Upper lobe of right lung (tissue), 1 donor: Measurements from ENCODE around the gene ALS2. TPM values are rescaled to one million over a fixed set of nuclear protein-coding genes. Genes with fewer than 3 reads are reported as not detected.

ENCODE experiments used
- ATAC-seq: fragments of 200-7000 bp; cut with Tn5 transposase; one replicate; pipeline ENCODE4 v1.9.1; 2020; ENCODE audit warnings: mild to moderate bottlenecking, moderate library complexity
- DNase-seq: peaks from one replicate; pipeline ENCODE4 v3.0.0-alpha.2; 2020
- H3K27ac ChIP-seq: fragments of 200-600 bp; one replicate; pipeline ENCODE4 v1.8.0; 2022
- H3K27me3 ChIP-seq: fragments of 200-600 bp; one replicate; pipeline ENCODE4 v1.8.0; 2022; ENCODE audit warnings: mild to moderate bottlenecking
- H3K36me3 ChIP-seq: fragments of 200-600 bp; one replicate; pipeline ENCODE4 v1.8.0; 2022
- H3K4me1 ChIP-seq: fragments of 200-600 bp; one replicate; pipeline ENCODE4 v1.8.0; 2022
- H3K4me3 ChIP-seq: fragments of 200-600 bp; one replicate; pipeline ENCODE4 v1.8.0; 2022; ENCODE audit warnings: mild to moderate bottlenecking
- H3K9me3 ChIP-seq: fragments of 200-600 bp; one replicate; pipeline ENCODE4 v1.8.0; 2022
- CTCF ChIP-seq: fragments of 200-600 bp; IDR thresholded peaks from one replicate; pipeline ENCODE4 v1.8.0; 2022; ENCODE audit warnings: antibody characterized with exemption
- intact Hi-C: fragments of 100-400 bp; cut with DNase I; formaldehyde crosslinking; loops from one replicate; pipeline ENCODE4 v1.11.0; 2022
- long read RNA-seq: library from polyadenylated mRNA; unstranded; transcript quantifications from one replicate; pipeline ENCODE4 v2.0.0, GENCODE V29; 2021
- total RNA-seq: library from RNA; stranded (reverse); fragmentation: NEBNext Ultra II Directional; extraction: Animal tissue kit (Norgen Biotek cat#: 25700); gene quantifications from one replicate; pipeline ENCODE4 v1.2.1, GENCODE V29; 2021
- donor health status: DM: no; HTN: yes; CAD: no; lungs with severe emphysema.

Gene ALS2
- total RNA-seq, result 26.2 TPM
- long read RNA-seq, full-length matches to known transcripts, result 9 of 14 reads
- long read RNA-seq, partial matches to known transcripts, result 2 of 14 reads
- long read RNA-seq, other reads (novel, unspliced or antisense), result 3 of 14 reads

GRCh38 chr2:201780674-201781493, at the start of gene ALS2:
TSS of gene ALS2 (minus strand) at chr2:201780933. CDS start at chr2:201768885, 12,048 bp downstream.
- H3K4me3 ChIP-seq, result peak within 1 kb of the TSS; percentile 91
- intact Hi-C loops, result no loop called here
- TF ChIP-seq CTCF, result no peak
- H3K27me3 ChIP-seq, result no peaks in the 10 kb centered on the region
- H3K36me3 ChIP-seq, result no peaks in the 10 kb centered on the region
- peak within 1 kb of the TSS; percentile 92 for H3K27ac ChIP-seq
- peak; percentile 97 for ATAC-seq
- H3K9me3 ChIP-seq, result no peaks in the 10 kb centered on the region
- H3K4me1 ChIP-seq, result peaks cover 8% of the 10 kb centered on the region
- peak; percentile 99 for DNase-seq

- H3K27ac ChIP-seq, result no peak overlapping the region
- no peaks in the 10 kb centered on the region for H3K36me3 ChIP-seq
- DNase-seq (no peak), ATAC-seq (no peak)
- no peak overlapping the region for H3K4me3 ChIP-seq
- H3K27me3 ChIP-seq, result no peaks in the 10 kb centered on the region
- no peaks in the 10 kb centered on the region for H3K4me1 ChIP-seq
- H3K9me3 ChIP-seq, result no peaks in the 10 kb centered on the region
- intact Hi-C loops, result no loop called here
- no peak for TF ChIP-seq CTCF
Observed at GRCh38 chr2:201828220-201828619, 47.5 kb upstream of the ALS2 start.

- Histone ChIP-seq H3K27me3 (no peaks in the 10 kb centered on the region), H3K36me3 (no peaks in the 10 kb centered on the region), H3K4me3 (no peak overlapping the region), H3K9me3 (no peaks in the 10 kb centered on the region), H3K4me1 (no peaks in the 10 kb centered on the region), H3K27ac (no peak overlapping the region)
- ATAC-seq (no peak), DNase-seq (no peak)
- TF ChIP-seq CTCF, result no peak
- intact Hi-C loops, result no loop called here
Observed at GRCh38 chr2:201827621-201828020, 46.9 kb upstream of the ALS2 start.

- ATAC-seq, result no peak
Observed at GRCh38 chr2:201824212-201824611, 43.5 kb upstream of the ALS2 start.

GRCh38 chr2:201821080-201821479, 40.3 kb upstream of the ALS2 start:
- Histone ChIP-seq H3K27ac (no peak overlapping the region), H3K27me3 (no peaks in the 10 kb centered on the region), H3K36me3 (no peaks in the 10 kb centered on the region), H3K4me3 (no peak overlapping the region), H3K9me3 (no peaks in the 10 kb centered on the region), H3K4me1 (no peaks in the 10 kb centered on the region)
- intact Hi-C loops, result no loop called here
- DNase-seq, result no peak
- TF ChIP-seq CTCF, result no peak
- no peak for ATAC-seq

More at GRCh38 chr2:201824212-201824611, 43.5 kb upstream of the ALS2 start:
- TF ChIP-seq CTCF, result no peak
- Histone ChIP-seq H3K4me3 (no peak overlapping the region), H3K9me3 (no peaks in the 10 kb centered on the region), H3K4me1 (no peaks in the 10 kb centered on the region), H3K27ac (no peak overlapping the region), H3K27me3 (no peaks in the 10 kb centered on the region), H3K36me3 (no peaks in the 10 kb centered on the region)
- intact Hi-C loops, result no loop called here
- DNase-seq, result no peak
